Cerebellar cortex (tissue), 1 donor: ENCODE measurements around the gene SLC32A1.

Source experiments
- DNase-seq: peaks from one replicate; pipeline ENCODE4 v3.0.0-alpha.2; 2015; ENCODE audit warnings: low spot score

SLC32A1 gene

DNA sequence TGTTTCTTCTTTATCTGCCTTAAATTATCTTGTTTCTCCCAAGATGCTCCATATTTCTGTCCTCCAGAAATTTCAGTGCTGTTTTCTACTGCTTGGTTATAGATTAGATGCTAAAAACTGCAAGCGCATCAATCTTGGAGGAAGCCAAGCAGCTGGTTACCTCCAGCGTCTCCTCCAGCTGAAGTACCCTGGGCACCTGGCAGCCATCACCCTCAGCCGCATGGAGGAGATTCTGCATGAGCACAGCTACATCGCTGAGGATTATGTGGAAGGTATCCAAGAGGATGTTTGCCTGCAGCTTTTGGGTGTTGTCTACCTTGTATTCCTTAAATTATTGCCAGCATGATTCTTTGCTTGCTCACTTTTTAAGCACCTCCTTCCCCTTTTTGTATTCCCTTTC, 27.7 kb downstream of the SLC32A1 start:
- no peak for DNase-seq

DNA sequence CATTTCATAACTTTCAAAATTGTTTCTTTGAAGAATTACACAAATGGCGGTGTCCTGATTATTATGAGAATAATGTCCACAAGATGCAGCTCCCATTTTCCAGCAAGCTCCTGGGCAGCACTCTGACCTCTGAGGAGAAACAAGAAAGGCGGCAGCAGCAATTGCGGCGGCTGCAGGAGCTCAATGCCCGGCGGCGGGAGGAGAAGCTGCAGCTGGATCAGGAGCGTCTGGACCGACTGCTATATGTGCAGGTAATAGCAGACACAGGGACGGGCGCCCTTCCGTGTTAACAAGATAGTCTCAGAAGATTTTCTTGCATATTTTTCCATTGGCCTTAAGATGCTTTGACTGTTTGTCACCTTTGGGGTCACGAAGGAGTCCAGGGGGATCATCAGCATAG, 30.6 kb downstream of the SLC32A1 start:
- no peak for DNase-seq

- no peak for DNase-seq
These were observed 31.1 kb downstream of the SLC32A1 start for GRCh38 chr20:38755324-38755910.

- DNase-seq: no peak
These were observed 33.0 kb downstream of the SLC32A1 start for GRCh38 chr20:38757145-38757775.

DNA sequence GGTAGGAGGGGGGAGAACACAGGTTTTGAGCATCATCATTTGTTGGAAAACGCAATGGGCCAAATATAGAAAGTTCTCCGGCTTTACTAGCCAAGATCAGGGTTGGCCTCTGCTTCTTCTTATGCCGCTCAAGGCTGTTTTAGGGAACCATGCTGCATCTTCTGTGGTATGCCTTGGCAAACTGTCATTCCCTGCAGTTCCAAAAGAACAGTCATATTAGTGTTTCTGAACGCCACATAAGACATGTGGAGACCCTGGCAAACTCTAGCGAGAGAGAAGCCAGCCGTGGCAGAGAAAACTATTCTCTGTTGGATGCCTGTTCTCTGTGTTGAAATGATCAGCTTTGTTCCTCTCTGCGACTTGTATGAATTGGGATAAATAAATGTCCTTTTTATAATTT, 34.8 kb downstream of the SLC32A1 start:
- DNase-seq: no peak

DNA sequence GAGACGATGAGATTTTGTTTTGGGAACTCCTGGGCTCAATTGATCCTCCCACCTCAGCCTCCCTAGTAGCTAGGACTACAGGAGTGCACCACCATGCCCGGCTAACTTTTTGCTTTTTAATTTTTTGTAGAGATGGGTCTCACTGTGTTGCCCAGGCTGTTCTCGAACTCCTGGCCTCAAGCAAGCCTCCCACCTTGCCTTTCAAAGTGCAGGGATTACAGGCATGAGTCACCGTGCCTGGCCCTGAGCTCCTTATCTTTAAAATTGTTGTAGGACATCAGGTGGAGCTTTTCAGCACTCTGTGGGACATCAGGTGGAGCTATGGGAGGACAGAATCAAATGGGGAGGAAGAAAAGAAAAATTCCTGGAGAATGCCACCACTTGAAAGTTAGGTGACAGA, 36.7 kb downstream of the SLC32A1 start:
- DNase-seq: no peak

GRCh38 chr20:38762174-38762573, 37.9 kb downstream of the SLC32A1 start:
- DNase-seq: no peak

- DNase-seq: no peak
These were observed 39.3 kb downstream of the SLC32A1 start for GRCh38 chr20:38763616-38764015.

DNA sequence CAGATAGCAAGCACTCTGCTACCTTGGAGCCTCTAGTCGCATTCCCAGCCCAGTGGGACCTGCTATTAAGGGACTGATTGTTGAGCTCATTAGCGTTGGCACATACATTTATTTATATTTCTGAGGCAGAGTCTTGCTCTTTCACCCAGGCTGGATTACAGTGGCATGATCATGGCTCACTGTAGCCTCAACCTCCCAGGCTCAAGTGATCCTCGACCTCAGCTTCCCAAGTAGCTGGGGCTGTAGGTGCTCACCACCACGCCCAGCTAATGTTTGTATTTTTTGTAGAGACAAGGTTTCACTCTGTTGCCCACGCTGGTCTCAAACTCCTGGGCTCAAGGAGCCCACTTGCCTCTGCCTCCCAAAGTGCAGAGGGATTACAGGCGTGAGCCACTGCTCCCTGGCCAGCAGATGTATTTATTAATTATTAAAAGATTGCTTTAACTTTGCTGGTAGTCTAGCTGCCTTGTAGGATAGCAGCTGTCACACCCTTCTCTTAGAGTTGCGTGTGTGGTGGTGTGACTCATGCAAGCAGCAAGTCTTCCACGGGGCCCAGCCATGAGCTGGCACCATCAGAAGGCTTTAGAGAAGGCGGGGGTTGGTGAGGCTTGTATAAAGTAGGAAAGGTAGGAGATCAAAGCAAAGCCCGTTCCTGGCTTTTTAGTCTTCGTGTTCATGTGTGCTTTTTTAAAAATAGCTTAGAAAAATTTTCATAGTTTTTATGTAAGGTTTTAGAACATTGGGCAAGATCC, 40.5 kb downstream of the SLC32A1 start:
- no peak for DNase-seq

GRCh38 chr20:38766071-38766470, 41.8 kb downstream of the SLC32A1 start:
- DNase-seq: no peak

DNA sequence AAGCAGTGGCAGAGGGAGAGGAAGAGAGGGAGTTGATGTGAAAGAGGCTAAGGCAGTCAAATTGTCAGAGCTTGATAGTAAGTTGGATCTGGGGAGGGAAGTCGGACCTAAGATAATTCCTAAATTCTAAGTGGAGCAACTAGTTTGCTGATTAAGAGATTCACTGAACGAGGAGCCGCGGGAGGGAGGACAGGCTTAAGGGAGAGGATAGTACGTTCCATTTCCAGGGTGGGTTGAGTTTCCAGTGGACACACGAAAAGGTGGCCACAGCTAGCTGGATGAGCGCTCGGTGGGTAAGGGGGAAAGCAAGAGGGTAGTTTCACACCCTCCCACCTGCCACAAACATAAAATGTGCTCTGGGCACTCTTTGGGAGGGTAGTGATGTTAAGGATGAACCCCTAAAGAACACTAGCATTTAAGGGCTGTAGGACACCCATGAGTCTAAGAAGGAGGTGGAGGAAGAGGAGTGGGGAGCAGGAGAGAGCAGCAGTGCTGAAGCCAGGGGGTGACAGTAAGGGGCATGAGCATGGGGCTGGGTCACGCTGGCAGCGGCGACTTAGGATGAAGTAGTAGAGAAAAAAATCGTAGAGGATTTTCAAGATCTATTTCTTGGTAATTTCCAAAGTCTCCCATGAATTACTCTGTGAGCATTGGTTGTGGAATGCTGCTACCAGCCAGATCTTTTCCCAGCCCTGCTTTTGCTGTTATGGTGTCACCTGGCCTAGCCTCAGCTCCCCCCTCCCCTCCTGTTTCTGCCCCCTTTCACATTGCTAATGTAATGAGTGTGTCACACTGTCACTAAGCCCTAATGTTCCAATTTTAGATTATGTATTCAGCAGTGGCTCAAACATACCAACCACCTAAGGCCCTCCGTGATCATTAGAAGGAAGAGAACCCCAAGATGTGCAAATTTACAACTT, 45.4 kb downstream of the SLC32A1 start:
- DNase-seq: no peak

DNA sequence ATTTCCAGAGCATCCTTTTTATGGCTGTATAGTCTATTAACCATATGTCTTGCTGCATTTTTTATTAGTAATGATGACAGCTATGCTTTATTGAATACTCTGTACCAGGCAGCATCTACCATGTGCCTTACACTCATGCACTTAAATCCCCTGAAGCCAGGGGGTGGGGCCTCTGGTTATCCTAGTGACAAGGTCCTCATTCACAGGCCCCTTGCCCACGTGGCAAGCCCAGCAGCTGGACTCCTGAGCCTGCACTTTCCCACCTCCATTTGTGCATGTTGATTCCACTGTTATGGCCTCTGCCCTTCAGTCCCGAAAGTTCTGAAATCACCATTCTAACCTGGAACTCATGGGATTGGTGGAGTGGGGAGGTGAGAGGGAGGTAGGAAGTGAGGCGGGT, 46.3 kb downstream of the SLC32A1 start:
- DNase-seq: no peak

DNA sequence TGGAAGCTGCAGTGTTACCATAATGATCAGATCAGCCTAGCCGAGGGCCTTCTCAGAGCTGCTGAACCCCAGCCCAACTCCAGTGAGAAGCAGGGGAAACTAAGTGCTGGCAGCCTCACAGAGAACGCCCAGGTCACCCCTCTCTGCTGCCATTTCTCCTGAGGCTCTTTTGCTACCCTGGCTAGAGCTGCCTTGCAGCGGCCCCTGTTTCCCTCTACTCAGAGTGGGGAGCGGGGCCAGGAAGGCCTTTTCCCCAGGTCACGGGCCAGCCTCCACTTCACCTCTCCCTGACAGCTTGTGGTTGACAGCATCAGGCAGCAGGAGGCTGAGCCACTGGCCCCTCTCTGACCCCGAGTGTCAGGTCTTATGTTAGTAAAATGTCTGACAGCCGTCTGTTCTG, 46.7 kb downstream of the SLC32A1 start:
- DNase-seq: no peak

- DNase-seq: no peak
These were observed 47.3 kb downstream of the SLC32A1 start for GRCh38 chr20:38771621-38772020.

- DNase-seq: no peak
These were observed 49.9 kb downstream of the SLC32A1 start for GRCh38 chr20:38774167-38774566.

GRCh38 chr20:38776363-38776762, 52.1 kb downstream of the SLC32A1 start:
- DNase-seq: no peak
